WTC11 (cell line): Measurements from ENCODE around the gene SARDH. TPM values are rescaled to one million over a fixed set of nuclear protein-coding genes. Genes with fewer than 3 reads are reported as not detected.

Source experiments
- ATAC-seq: fragments of 200-7000 bp; cut with Tn5 transposase; 2 replicates; pipeline ENCODE4 v1.10.0; 2021; ENCODE audit warnings: mild to moderate bottlenecking, moderate library complexity
- CTCF ChIA-PET: fragments of 300-600 bp; sonication (Branson Sonifier 250); formaldehyde crosslinking; loops from one replicate; lab custom pipeline; 2021; ENCODE audit warnings: antibody characterized with exemption; lab: Charles Lee
- POLR2A ChIA-PET: fragments of 350-600 bp; sonication (Branson Sonifier 250); formaldehyde crosslinking; loops from one replicate; lab custom pipeline; 2021; ENCODE audit warnings: antibody characterized with exemption; lab: Charles Lee
- DNase-seq: peaks from one replicate; pipeline ENCODE4 v3.0.0; 2021; ENCODE audit warnings: low spot score
- H3K27ac Mint-ChIP-seq: 2 replicates; pipeline ENCODE4 v1.8.0; 2021; ENCODE audit warnings: mixed read lengths
- H3K27me3 Mint-ChIP-seq: 2 replicates; pipeline ENCODE4 v1.8.0; 2021; ENCODE audit warnings: low read depth, mild to moderate bottlenecking, moderate library complexity, mixed read lengths
- H3K36me3 Mint-ChIP-seq: 2 replicates; pipeline ENCODE4 v1.8.0; 2021; ENCODE audit warnings: mixed read lengths
- H3K4me1 Mint-ChIP-seq: 2 replicates; pipeline ENCODE4 v1.8.0; 2022; ENCODE audit warnings: mixed read lengths
- H3K4me3 Mint-ChIP-seq: 2 replicates; pipeline ENCODE4 v1.8.0; 2021; ENCODE audit warnings: mild to moderate bottlenecking, moderate library complexity, mixed read lengths
- H3K9me3 Mint-ChIP-seq: 2 replicates; pipeline ENCODE4 v1.8.0; 2021; ENCODE audit warnings: mixed read lengths
- CBFB ChIP-seq: sonication (generic); formaldehyde crosslinking; IDR thresholded peaks from 2 replicates; pipeline ENCODE4 v1.8.1; 2022; ENCODE audit warnings: mild to moderate bottlenecking, low read depth, missing genetic modification reagents
- ELF4 ChIP-seq: sonication (generic); formaldehyde crosslinking; IDR thresholded peaks from 2 replicates; pipeline ENCODE4 v1.8.1; 2022; ENCODE audit warnings: low read depth, mild to moderate bottlenecking, moderate library complexity, missing genetic modification reagents
- FOXP1 ChIP-seq: sonication (generic); formaldehyde crosslinking; IDR thresholded peaks from 2 replicates; pipeline ENCODE4 v1.8.0; 2022; ENCODE audit warnings: missing genetic modification reagents, mild to moderate bottlenecking, moderate library complexity, borderline replicate concordance
- GRHL2 ChIP-seq: fragments of 250-450 bp; sonication (Bioruptor Pico); IDR thresholded peaks from 2 replicates; pipeline ENCODE4 v1.8.0; 2022; ENCODE audit warnings: mild to moderate bottlenecking, moderate library complexity; ENCODE audit not compliant: insufficient replicate concordance, severe bottlenecking
- JAZF1 ChIP-seq: fragments of 250-450 bp; sonication (Bioruptor Pico); IDR thresholded peaks from 2 replicates; pipeline ENCODE4 v1.9.0; 2021; ENCODE audit warnings: moderate library complexity, mild to moderate bottlenecking, inconsistent platforms
- NFE2L1 ChIP-seq: sonication (generic); formaldehyde crosslinking; IDR thresholded peaks from 2 replicates; pipeline ENCODE4 v1.8.1; 2023; ENCODE audit warnings: missing genetic modification reagents
- NR1H2 ChIP-seq: sonication (generic); formaldehyde crosslinking; IDR thresholded peaks from 2 replicates; pipeline ENCODE4 v1.9.0; 2021; ENCODE audit warnings: mild to moderate bottlenecking, moderate library complexity, missing genetic modification reagents
- PRRX2 ChIP-seq: fragments of 250-450 bp; sonication (Bioruptor Pico); IDR thresholded peaks from 2 replicates; pipeline ENCODE4 v1.8.0; 2021; ENCODE audit warnings: mild to moderate bottlenecking
- SMAD3 ChIP-seq: sonication (generic); formaldehyde crosslinking; IDR thresholded peaks from 2 replicates; pipeline ENCODE4 v1.8.0; 2022; ENCODE audit warnings: missing genetic modification reagents, mild to moderate bottlenecking, borderline replicate concordance
- TCF7 ChIP-seq: sonication (generic); formaldehyde crosslinking; IDR thresholded peaks from 2 replicates; pipeline ENCODE4 v1.8.0; 2022; ENCODE audit warnings: mild to moderate bottlenecking, low read depth, missing genetic modification reagents, moderate library complexity
- ZNF138 ChIP-seq: sonication (generic); formaldehyde crosslinking; conservative IDR thresholded peaks from 2 replicates; pipeline ENCODE4 v1.8.1; 2022; ENCODE audit warnings: mild to moderate bottlenecking, moderate library complexity, missing genetic modification reagents
- ZNF263 ChIP-seq: sonication (generic); formaldehyde crosslinking; IDR thresholded peaks from 2 replicates; pipeline ENCODE4 v1.8.1; 2022; ENCODE audit warnings: low read depth, mild to moderate bottlenecking, moderate library complexity, missing genetic modification reagents
- ZNF416 ChIP-seq: fragments of 250-450 bp; sonication (Bioruptor Pico); IDR thresholded peaks from 2 replicates; pipeline ENCODE4 v1.9.0; 2021; ENCODE audit warnings: mild to moderate bottlenecking, inconsistent platforms
- total RNA-seq: library from RNA; stranded (reverse); gene quantifications from 3 replicates; pipeline ENCODE4 v1.2.3, GENCODE V29; 2021
- TF ChIP-seq, protein P1 (sequence below): sonication (generic); formaldehyde crosslinking; IDR thresholded peaks from 2 replicates; pipeline ENCODE4 v1.8.0; 2022; ENCODE audit warnings: missing genetic modification reagents
- TF ChIP-seq, protein P2 (sequence below): sonication (generic); formaldehyde crosslinking; IDR thresholded peaks from 2 replicates; pipeline ENCODE4 v1.8.1; 2022; ENCODE audit warnings: low read depth, mild to moderate bottlenecking, moderate library complexity, missing genetic modification reagents, borderline replicate concordance
- TF ChIP-seq, protein P3 (sequence below): sonication (generic); formaldehyde crosslinking; IDR thresholded peaks from 2 replicates; pipeline ENCODE4 v1.8.1; 2023; ENCODE audit warnings: mild to moderate bottlenecking, missing genetic modification reagents
- TF ChIP-seq, protein P4 (sequence below): fragments of 250-450 bp; sonication (Bioruptor Pico); IDR thresholded peaks from 2 replicates; pipeline ENCODE4 v1.9.0; 2021; ENCODE audit warnings: mild to moderate bottlenecking, borderline replicate concordance

SARDH gene
- total RNA-seq, 1 experiment from 2014 or later, result 8.5 TPM

DNA sequence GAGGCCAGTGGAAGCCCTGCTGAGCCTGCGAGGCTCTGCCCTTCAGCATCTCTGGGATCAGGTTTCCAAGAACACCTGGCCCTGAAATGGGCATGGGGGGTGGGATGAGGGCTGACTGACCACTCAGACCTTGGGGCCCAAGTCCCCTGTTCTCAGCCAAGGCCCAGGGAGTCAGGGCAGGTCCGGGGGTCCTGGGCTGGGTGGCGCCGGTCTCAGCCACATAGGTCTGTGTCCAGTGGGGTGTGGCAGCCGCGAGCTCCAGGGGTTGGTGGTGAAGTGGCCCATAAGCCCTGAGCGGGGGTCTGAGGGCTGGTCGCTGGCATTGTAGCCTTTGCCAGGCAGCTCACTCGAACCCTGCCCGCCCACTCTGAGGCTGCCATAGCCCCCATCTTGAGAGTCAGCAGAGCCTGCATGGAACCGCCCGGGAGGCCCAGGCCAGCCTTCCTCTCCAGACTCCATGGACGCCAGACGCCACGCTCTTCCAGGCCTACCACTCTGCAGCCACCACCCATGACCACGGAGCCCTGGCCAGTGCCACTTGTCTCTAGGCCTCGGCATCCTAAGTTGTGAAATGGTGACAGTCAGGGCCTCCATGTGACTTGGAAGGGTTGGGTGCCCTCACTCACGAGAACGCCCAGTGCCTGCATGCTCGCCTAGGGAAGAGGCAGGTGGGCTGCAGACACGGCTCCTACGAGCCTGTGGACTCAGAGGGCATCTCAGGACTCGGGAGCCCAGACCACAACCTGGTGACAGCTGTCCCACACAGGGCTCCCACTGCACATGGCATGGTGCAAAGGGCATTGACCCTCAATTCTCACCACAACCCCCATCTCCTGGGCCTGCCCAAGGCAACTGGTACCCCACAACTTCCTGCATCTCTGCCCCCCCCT is 108.7 kb downstream of the SARDH start:
- Mint-ChIP-seq H3K27me3 (peaks cover 9% of the 10 kb centered on the region; the same call in 1 of the 2 replicates), H3K9me3 (peaks cover 28% of the 10 kb centered on the region), H3K27ac (no peak overlapping the region), H3K4me3 (no peak overlapping the region), H3K36me3 (peaks cover 7% of the 10 kb centered on the region), H3K4me1 (peaks cover 14% of the 10 kb centered on the region)
- TF ChIP-seq, protein P1, sequence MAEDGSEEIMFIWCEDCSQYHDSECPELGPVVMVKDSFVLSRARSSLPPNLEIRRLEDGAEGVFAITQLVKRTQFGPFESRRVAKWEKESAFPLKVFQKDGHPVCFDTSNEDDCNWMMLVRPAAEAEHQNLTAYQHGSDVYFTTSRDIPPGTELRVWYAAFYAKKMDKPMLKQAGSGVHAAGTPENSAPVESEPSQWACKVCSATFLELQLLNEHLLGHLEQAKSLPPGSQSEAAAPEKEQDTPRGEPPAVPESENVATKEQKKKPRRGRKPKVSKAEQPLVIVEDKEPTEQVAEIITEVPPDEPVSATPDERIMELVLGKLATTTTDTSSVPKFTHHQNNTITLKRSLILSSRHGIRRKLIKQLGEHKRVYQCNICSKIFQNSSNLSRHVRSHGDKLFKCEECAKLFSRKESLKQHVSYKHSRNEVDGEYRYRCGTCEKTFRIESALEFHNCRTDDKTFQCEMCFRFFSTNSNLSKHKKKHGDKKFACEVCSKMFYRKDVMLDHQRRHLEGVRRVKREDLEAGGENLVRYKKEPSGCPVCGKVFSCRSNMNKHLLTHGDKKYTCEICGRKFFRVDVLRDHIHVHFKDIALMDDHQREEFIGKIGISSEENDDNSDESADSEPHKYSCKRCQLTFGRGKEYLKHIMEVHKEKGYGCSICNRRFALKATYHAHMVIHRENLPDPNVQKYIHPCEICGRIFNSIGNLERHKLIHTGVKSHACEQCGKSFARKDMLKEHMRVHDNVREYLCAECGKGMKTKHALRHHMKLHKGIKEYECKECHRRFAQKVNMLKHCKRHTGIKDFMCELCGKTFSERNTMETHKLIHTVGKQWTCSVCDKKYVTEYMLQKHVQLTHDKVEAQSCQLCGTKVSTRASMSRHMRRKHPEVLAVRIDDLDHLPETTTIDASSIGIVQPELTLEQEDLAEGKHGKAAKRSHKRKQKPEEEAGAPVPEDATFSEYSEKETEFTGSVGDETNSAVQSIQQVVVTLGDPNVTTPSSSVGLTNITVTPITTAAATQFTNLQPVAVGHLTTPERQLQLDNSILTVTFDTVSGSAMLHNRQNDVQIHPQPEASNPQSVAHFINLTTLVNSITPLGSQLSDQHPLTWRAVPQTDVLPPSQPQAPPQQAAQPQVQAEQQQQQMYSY, result no peak
- TF ChIP-seq, protein P2, sequence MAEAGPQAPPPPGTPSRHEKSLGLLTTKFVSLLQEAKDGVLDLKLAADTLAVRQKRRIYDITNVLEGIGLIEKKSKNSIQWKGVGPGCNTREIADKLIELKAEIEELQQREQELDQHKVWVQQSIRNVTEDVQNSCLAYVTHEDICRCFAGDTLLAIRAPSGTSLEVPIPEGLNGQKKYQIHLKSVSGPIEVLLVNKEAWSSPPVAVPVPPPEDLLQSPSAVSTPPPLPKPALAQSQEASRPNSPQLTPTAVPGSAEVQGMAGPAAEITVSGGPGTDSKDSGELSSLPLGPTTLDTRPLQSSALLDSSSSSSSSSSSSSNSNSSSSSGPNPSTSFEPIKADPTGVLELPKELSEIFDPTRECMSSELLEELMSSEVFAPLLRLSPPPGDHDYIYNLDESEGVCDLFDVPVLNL (CRISPR knock-in tag), result no peak
- no peak for TF ChIP-seq GRHL2 (CRISPR knock-in tag)
- TF ChIP-seq ZNF416, result no peak
- TF ChIP-seq NFE2L1 (CRISPR knock-in tag), result no peak
- TF ChIP-seq, protein P3, sequence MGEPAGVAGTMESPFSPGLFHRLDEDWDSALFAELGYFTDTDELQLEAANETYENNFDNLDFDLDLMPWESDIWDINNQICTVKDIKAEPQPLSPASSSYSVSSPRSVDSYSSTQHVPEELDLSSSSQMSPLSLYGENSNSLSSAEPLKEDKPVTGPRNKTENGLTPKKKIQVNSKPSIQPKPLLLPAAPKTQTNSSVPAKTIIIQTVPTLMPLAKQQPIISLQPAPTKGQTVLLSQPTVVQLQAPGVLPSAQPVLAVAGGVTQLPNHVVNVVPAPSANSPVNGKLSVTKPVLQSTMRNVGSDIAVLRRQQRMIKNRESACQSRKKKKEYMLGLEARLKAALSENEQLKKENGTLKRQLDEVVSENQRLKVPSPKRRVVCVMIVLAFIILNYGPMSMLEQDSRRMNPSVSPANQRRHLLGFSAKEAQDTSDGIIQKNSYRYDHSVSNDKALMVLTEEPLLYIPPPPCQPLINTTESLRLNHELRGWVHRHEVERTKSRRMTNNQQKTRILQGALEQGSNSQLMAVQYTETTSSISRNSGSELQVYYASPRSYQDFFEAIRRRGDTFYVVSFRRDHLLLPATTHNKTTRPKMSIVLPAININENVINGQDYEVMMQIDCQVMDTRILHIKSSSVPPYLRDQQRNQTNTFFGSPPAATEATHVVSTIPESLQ (CRISPR knock-in tag), result no peak
- TF ChIP-seq TCF7 (CRISPR knock-in tag), result no peak
- no peak for TF ChIP-seq JAZF1 (CRISPR knock-in tag)
- no peak for TF ChIP-seq CBFB (CRISPR knock-in tag)
- TF ChIP-seq ZNF263 (CRISPR knock-in tag), result no peak
- ATAC-seq, result no peak
- POLR2A ChIA-PET, result no interaction called here
- CTCF ChIA-PET, result no interaction called here
- no peak for DNase-seq

DNA sequence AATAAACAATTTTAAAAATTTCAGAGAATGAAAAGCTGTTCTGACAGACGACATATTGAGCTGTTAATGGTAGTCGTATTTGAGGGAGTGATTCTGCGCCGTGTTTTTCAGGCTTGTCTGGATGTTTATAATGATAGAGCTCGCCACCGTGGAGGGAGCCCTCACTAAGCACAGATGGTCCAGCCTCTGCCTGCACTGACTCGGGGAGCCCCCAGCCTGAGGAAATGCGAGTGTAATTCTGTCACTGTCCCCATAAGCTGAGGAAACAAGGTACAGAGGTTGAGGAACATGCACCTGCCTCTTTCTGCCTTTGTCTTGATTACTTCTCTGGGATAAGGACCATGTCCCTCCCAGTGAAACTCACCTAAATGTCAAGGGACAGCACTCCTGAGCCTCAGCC is 109.4 kb downstream of the SARDH start:
- H3K27ac Mint-ChIP-seq, result no peak overlapping the region

More for the DNA sequence above, 109.4 kb downstream of the SARDH start:
- H3K4me3 Mint-ChIP-seq, result no peak overlapping the region
- ATAC-seq (no peak), DNase-seq (no peak)
- CTCF ChIA-PET, result interaction anchor here (1.6 kb wide), 1 partner anchor 44 kb away, joined by 3 read pairs; no protein-coding TSS in a partner anchor
- H3K27me3 Mint-ChIP-seq, result peaks cover 9% of the 10 kb centered on the region; the same call in 1 of the 2 replicates
- TF ChIP-seq ZNF138 (CRISPR knock-in tag), result no peak
- no peak for TF ChIP-seq ELF4 (CRISPR knock-in tag)
- no peak for TF ChIP-seq PRRX2 (CRISPR knock-in tag)
- no peak for TF ChIP-seq SMAD3 (CRISPR knock-in tag)
- no peak for TF ChIP-seq FOXP1 (CRISPR knock-in tag)
- TF ChIP-seq, protein P4, sequence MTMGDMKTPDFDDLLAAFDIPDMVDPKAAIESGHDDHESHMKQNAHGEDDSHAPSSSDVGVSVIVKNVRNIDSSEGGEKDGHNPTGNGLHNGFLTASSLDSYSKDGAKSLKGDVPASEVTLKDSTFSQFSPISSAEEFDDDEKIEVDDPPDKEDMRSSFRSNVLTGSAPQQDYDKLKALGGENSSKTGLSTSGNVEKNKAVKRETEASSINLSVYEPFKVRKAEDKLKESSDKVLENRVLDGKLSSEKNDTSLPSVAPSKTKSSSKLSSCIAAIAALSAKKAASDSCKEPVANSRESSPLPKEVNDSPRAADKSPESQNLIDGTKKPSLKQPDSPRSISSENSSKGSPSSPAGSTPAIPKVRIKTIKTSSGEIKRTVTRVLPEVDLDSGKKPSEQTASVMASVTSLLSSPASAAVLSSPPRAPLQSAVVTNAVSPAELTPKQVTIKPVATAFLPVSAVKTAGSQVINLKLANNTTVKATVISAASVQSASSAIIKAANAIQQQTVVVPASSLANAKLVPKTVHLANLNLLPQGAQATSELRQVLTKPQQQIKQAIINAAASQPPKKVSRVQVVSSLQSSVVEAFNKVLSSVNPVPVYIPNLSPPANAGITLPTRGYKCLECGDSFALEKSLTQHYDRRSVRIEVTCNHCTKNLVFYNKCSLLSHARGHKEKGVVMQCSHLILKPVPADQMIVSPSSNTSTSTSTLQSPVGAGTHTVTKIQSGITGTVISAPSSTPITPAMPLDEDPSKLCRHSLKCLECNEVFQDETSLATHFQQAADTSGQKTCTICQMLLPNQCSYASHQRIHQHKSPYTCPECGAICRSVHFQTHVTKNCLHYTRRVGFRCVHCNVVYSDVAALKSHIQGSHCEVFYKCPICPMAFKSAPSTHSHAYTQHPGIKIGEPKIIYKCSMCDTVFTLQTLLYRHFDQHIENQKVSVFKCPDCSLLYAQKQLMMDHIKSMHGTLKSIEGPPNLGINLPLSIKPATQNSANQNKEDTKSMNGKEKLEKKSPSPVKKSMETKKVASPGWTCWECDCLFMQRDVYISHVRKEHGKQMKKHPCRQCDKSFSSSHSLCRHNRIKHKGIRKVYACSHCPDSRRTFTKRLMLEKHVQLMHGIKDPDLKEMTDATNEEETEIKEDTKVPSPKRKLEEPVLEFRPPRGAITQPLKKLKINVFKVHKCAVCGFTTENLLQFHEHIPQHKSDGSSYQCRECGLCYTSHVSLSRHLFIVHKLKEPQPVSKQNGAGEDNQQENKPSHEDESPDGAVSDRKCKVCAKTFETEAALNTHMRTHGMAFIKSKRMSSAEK (CRISPR knock-in tag), result no peak
- TF ChIP-seq NR1H2 (CRISPR knock-in tag), result no peak
- no peak for TF ChIP-seq TCF7 (CRISPR knock-in tag)
- peaks cover 7% of the 10 kb centered on the region for H3K36me3 Mint-ChIP-seq
- POLR2A ChIA-PET, result no interaction called here
- peaks cover 33% of the 10 kb centered on the region for H3K9me3 Mint-ChIP-seq
- H3K4me1 Mint-ChIP-seq, result peaks cover 9% of the 10 kb centered on the region
